Measurements from ENCODE around the gene HTR2B. TPM values are rescaled to one million over a fixed set of nuclear protein-coding genes. Genes with fewer than 3 reads are reported as not detected.

The HTR2B gene
- total RNA-seq, 1 experiment from 2014 or later, result not detected

- no peak for TF ChIP-seq AR (CRISPR knock-in tag; IDR thresholded peaks at IDR 0.05)
- no peak for TF ChIP-seq SMAD4 (CRISPR knock-in tag; IDR thresholded peaks at IDR 0.05)
- TF ChIP-seq ZNF416 (CRISPR knock-in tag; IDR thresholded peaks at IDR 0.05), result no peak
- TF ChIP-seq NFYB (CRISPR knock-in tag; conservative IDR thresholded peaks at IDR 0.05; ENCODE audit: low read depth), result no peak
Measured at GRCh38 chr2:231168460-231169139, 43.8 kb upstream of the HTR2B start (continued).

- ATAC-seq, result no peak
- Mint-ChIP-seq H3K27me3 (ENCODE audit: low read depth) (no peaks in the 10 kb centered on the region), H3K4me3 (no peak overlapping the region), H3K9me3 (no peaks in the 10 kb centered on the region), H3K4me1 (peaks cover 8% of the 10 kb centered on the region), H3K27ac (no peak overlapping the region), H3K36me3 (peaks cover 73% of the 10 kb centered on the region)
- ChIA-PET CTCF (interaction anchor here (0.7 kb wide), 1 partner anchor 25 kb away, joined by 3 read pairs; no protein-coding TSS in a partner anchor), POLR2A (no interaction called here)
- DNase-seq (ENCODE audit: low spot score), result no peak
- no peak for TF ChIP-seq IRF1 (CRISPR knock-in tag; IDR thresholded peaks at IDR 0.05)
- no peak for TF ChIP-seq FOXP1 (CRISPR knock-in tag; IDR thresholded peaks at IDR 0.05; ENCODE audit: borderline replicate concordance)
- TF ChIP-seq NFE2L1 (CRISPR knock-in tag; IDR thresholded peaks at IDR 0.05), result no peak
- TF ChIP-seq CBFB (CRISPR knock-in tag; IDR thresholded peaks at IDR 0.05; ENCODE audit: low read depth), result no peak
- no peak for TF ChIP-seq ZNF232 (CRISPR knock-in tag; IDR thresholded peaks at IDR 0.05)
- no peak for TF ChIP-seq ZBTB21 (CRISPR knock-in tag; IDR thresholded peaks at IDR 0.05; ENCODE audit: borderline replicate concordance)
- TF ChIP-seq, protein P1, sequence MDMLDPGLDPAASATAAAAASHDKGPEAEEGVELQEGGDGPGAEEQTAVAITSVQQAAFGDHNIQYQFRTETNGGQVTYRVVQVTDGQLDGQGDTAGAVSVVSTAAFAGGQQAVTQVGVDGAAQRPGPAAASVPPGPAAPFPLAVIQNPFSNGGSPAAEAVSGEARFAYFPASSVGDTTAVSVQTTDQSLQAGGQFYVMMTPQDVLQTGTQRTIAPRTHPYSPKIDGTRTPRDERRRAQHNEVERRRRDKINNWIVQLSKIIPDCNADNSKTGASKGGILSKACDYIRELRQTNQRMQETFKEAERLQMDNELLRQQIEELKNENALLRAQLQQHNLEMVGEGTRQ (CRISPR knock-in tag; IDR thresholded peaks at IDR 0.05), result no peak
- no peak for TF ChIP-seq ATF6 (CRISPR knock-in tag; IDR thresholded peaks at IDR 0.05)
- TF ChIP-seq CTCF (IDR thresholded peaks at IDR 0.05), result no peak
Measured at GRCh38 chr2:231167745-231168459, 43.1 kb upstream of the HTR2B start.
